Measurements from ENCODE around the gene USP37. TPM values are rescaled to one million over a fixed set of nuclear protein-coding genes. Genes with fewer than 3 reads are reported as not detected.

Gene USP37
- polyA plus RNA-seq, 2 of the 4 experiments (the other 2 are of a cell fraction): 5.1 to 12.8 TPM

GRCh38 chr2:218513676-218514075 is 54.5 kb downstream of the USP37 start:
- Histone ChIP-seq H3K9me3 (no peaks in the 10 kb centered on the region), H3K4me3 (no peak overlapping the region), H3K4me2 (no peak overlapping the region), H3K27ac (no peak overlapping the region), H3K4me1 (no peaks in the 10 kb centered on the region)
- ChIA-PET CTCF (interaction anchor here (1.1 kb wide), 1 partner anchor 20 kb away, joined by 3 read pairs; no protein-coding TSS in a partner anchor), POLR2A (no interaction called here)
- TF ChIP-seq HDAC2 (IDR thresholded peaks at IDR 0.05): no peak
- no peak for TF ChIP-seq JUNB (IDR thresholded peaks at IDR 0.05)
- TF ChIP-seq HOXB13 (CRISPR knock-in tag; IDR thresholded peaks at IDR 0.05; ENCODE audit: low read depth): no peak
- no peak for TF ChIP-seq RAD21 (conservative IDR thresholded peaks at IDR 0.05 in 1 of 2, IDR thresholded peaks at IDR 0.05 in 1 of 2)
- no peak for TF ChIP-seq ZNF302 (CRISPR knock-in tag; IDR thresholded peaks at IDR 0.05)
- TF ChIP-seq BHLHE40 (IDR thresholded peaks at IDR 0.05; ENCODE audit: low read depth, low read length): no peak
- TF ChIP-seq RFX5 (IDR thresholded peaks at IDR 0.05): no peak
- TF ChIP-seq ELK1 (IDR thresholded peaks at IDR 0.05; ENCODE audit: low read depth, low read length): no peak
- TF ChIP-seq MAFK (IDR thresholded peaks at IDR 0.05; ENCODE audit: partially characterized antibody): no peak
- no peak for TF ChIP-seq PHF8 (IDR thresholded peaks at IDR 0.05; ENCODE audit: borderline replicate concordance, low read depth)
- TF ChIP-seq POLR2AphosphoS2 (conservative IDR thresholded peaks at IDR 0.05; ENCODE audit: low read length): no peak
- no peak for TF ChIP-seq EHMT2 (IDR thresholded peaks at IDR 0.05; ENCODE audit: low read depth)
- DNase-seq (ENCODE audit: low read depth in 1 of 2, low spot score in 1 of 2) (no peak), ATAC-seq (no peak), FAIRE-seq (no peak)
- WGBS (ENCODE audit: missing lambda C conversion rate): 94% methylated on average over 5 of the region's 5 CpGs

GRCh38 chr2:218508299-218508698 is 59.9 kb downstream of the USP37 start:
- Histone ChIP-seq H3K4me2 (no peak overlapping the region), H3K4me1 (no peaks in the 10 kb centered on the region), H3K9me3 (no peaks in the 10 kb centered on the region), H3K27ac (no peak overlapping the region), H3K4me3 (no peak overlapping the region)
- POLR2A ChIA-PET: no interaction called here
- CTCF ChIA-PET: no interaction called here
- TF ChIP-seq JUNB (IDR thresholded peaks at IDR 0.05): no peak
- TF ChIP-seq RARB (CRISPR knock-in tag; IDR thresholded peaks at IDR 0.05): no peak
- FAIRE-seq (no peak), ATAC-seq (no peak), DNase-seq (ENCODE audit: low read depth in 1 of 2, low spot score in 1 of 2) (no peak)

- Histone ChIP-seq H3K4me2 (no peak overlapping the region), H3K4me3 (no peak overlapping the region), H3K9me3 (no peaks in the 10 kb centered on the region), H3K4me1 (no peaks in the 10 kb centered on the region), H3K27ac (no peak overlapping the region)
- POLR2A ChIA-PET: no interaction called here
- 96% methylated on average over 6 of the region's 6 CpGs for WGBS (ENCODE audit: missing lambda C conversion rate)
- no peak for ATAC-seq
- FAIRE-seq: no peak
- CTCF ChIA-PET: interaction anchor here (0.6 kb wide), 2 partner anchors 12 to 30 kb away, joined by 3 to 4 read pairs; no protein-coding TSS in a partner anchor
- TF ChIP-seq RCOR1 (IDR thresholded peaks at IDR 0.05; ENCODE audit: low read depth, low read length) (no peak), PBX3 (IDR thresholded peaks at IDR 0.05) (no peak), CTCF (IDR thresholded peaks at IDR 0.05) (no peak), NPAS2 (CRISPR knock-in tag; IDR thresholded peaks at IDR 0.05; ENCODE audit: borderline replicate concordance) (no peak)
- no peak for DNase-seq (ENCODE audit: low read depth in 1 of 2, low spot score in 1 of 2)
These were observed 62.3 kb downstream of the USP37 start for GRCh38 chr2:218505754-218506371.
